Daoy (cell line): ENCODE results near the gene MCM9. TPM values are rescaled to one million over a fixed set of nuclear protein-coding genes. Genes with fewer than 3 reads are reported as not detected.
"Not testable (repeated sequence)": the region's sequence is repeated elsewhere in the genome, so short reads cannot be mapped to it uniquely, and the experiment has no call there.

Source experiments
- DNase-seq: peaks from one replicate; pipeline ENCODE4 v3.0.0-alpha.2; 2015; ENCODE audit warnings: low read depth
- total RNA-seq: library from RNA; depleted of rRNA; stranded (reverse); fragments of >200 nt; shearing (Covaris generic); gene quantifications from 2 replicates; pipeline ENCODE4 v1.2.3, GENCODE V29; 2014; rRNA removed

MCM9 gene
- total RNA-seq, 1 experiment from 2014 or later, result 6.9 TPM

DNA sequence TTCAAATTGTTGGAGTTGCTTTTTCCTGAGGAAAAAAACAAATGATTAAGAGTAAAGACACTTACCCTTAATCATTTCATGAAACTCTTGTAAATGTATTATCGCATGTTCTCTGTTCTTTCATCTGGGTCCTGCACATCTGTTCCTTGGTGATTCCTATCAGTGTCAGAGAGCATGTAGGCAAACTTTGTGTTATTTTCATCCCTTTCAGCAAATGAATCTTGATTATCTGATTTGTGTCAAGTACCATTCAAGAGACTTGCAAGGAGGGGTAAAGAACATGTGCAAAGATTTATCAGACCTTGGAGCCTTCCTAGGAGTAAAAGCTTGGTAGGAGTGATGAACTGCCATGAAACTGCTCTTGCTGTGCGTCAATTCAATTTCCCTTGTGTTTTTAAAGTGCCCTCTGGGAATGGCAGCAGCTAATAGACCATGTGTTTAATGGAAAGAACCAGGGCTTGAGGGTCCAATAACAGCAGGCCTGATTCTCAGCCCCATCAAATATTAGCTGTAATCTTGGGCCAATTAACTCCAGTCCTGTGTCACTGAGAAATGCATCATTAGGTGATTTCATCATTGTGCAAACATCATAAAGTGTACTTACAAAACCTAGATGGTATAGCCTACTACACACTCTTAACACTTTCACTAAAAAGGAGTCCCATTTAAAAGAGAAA lies 164.7 kb downstream of the MCM9 start:
- DNase-seq, result no peak

DNA sequence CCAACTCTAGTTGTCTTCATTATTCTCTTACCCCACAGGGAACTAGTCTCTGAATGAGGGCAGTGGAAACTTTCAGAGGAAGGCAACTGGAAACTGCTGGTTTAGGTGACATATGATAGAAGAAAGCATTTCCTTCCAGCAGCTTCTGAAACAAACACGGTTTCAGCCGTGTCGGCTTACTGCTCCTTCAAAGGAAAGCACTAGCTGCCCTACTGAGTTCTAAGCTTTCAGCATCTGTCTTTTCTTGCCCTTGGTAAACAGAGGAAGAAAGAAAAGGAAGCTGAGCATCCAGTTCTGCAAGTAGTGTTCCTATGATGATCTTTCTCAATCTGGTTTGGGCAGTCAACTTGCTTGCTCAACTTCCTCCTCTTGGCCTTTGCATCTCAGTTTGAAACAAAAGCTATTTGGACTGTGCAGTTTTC lies 166.0 kb downstream of the MCM9 start:
- no peak for DNase-seq

DNA sequence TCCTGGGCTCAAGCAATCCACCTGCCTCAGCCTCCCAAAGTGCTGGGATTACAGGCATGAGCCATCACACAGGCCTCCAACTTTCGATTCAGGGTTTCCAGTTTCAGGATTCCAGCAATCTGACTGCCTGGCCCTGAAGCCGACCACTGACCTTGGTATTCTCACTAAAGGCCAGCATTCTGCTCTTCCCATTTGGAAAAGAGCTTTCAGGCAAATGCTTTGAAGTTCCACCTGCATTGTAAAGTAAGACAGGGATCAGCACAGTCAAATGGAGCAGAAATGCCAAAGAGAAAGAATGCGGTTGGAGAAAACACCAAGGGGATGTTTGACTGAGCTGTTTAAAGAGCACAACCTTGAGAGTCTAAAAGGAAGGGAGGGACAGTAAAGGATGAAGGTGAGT lies 166.5 kb downstream of the MCM9 start:
- no peak for DNase-seq

DNA sequence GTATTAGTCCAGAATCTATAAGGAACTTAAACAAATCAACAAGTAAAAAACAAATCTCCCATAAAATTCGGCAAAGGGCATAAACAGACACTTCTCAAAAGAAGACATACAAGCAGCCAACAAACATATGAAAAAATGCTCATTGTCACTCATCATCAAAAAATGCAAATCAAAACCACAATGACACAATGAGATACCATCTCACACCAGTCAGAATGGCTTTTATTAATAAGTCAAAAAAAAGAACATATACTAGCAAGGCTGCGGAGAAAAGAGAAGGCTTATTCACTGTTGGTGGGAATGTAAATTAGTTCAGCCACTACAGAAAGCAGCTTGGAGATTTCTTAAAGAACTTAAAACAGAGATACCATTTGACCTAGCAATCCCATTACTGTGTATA lies 169.6 kb downstream of the MCM9 start:
- DNase-seq, result not testable (repeated sequence)

DNA sequence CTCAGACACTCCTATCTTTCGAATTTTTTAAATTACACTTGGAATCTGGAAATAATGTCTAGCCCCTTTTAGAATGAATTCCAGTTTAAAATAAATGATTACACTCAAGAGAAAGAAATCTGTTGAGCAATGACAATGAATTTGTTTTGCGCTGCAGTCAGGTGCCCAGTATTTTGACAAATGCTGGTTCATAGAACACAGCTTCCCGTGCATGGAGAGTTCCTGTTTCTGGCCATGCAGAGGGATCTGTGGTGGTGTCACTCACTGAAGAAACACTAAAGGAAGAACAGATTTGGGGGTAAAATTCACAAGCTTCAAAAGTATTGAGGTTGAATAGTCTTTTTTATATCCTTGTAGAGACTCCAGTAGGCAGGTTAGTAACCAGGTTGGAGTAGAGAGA lies 170.2 kb downstream of the MCM9 start:
- no peak for DNase-seq

Other genes with a start within 250 kb of the MCM9 start
- gene ASF1A, start 41.0 kb downstream of the MCM9 start, total RNA-seq, result 41.5 and 42.5 TPM in 2 replicates
- gene FAM184A, start 143.5 kb upstream of the MCM9 start, total RNA-seq, result 3.8 and 4.8 TPM in 2 replicates